Gastrocnemius medialis (tissue), 4 donors: ENCODE results near the gene TDRD15. TPM values are rescaled to one million over a fixed set of nuclear protein-coding genes. Genes with fewer than 3 reads are reported as not detected.

Experiments used
- ATAC-seq, 2 donors: fragments of 150-250 bp; one replicate each; pipeline ENCODE4 v1.9.1; 2016
- DNase-seq, 2 donors: peaks; one replicate each; pipeline ENCODE4 v3.0.0-alpha.2; 2019
- H3K27ac ChIP-seq, 4 donors: fragments of 200-600 bp; sonication (generic); 1 replicate in 1 of 4; 2 replicates in 3 of 4; pipeline ENCODE4 v1.5.1; 2016 to 2018; ENCODE audit warnings: mild to moderate bottlenecking in 2 of 4, moderate library complexity in 1 of 4
- H3K27me3 ChIP-seq, 3 donors: fragments of 200-600 bp; sonication (generic) in 2 of 3; 1 replicate in 1 of 3; 2 replicates in 2 of 3; pipeline versions ENCODE4 v1.5.1 to v1.6.0; 2016 to 2019; ENCODE audit warnings: mild to moderate bottlenecking in 1 of 3, moderate library complexity in 1 of 3
- H3K36me3 ChIP-seq, 2 donors: fragments of 200-600 bp; sonication (generic) in 1 of 2; one replicate each; pipeline ENCODE4 v1.5.1; 2017 to 2018
- H3K4me1 ChIP-seq, 2 donors: fragments of 200-600 bp; sonication (generic) in 1 of 2; one replicate each; pipeline ENCODE4 v1.5.1; 2016 to 2017; ENCODE audit warnings: mild to moderate bottlenecking in 2 of 2
- H3K4me3 ChIP-seq, 4 donors: fragments of 200-600 bp; sonication (generic) in 3 of 4; 1 replicate in 1 of 4; 2 replicates in 3 of 4; pipeline ENCODE4 v1.5.1; 2016 to 2019; ENCODE audit warnings: mild to moderate bottlenecking in 2 of 4
- H3K9me3 ChIP-seq, 3 donors: fragments of 200-600 bp; sonication (generic) in 2 of 3; 1 replicate in 1 of 3; 2 replicates in 2 of 3; pipeline ENCODE4 v1.5.1; 2016 to 2019
- CTCF ChIP-seq, 5 experiments: fragments of 450-650 bp in 3 of 5; fragments of 200-600 bp in 2 of 5; sonication (generic) in 2 of 5; IDR thresholded peaks in 4 of 5; conservative IDR thresholded peaks in 1 of 5; 1 replicate in 4 of 5; 2 replicates in 1 of 5; pipeline ENCODE4 v1.5.1; 2016 to 2019; ENCODE audit warnings: antibody characterized with exemption in 5 of 5, mild to moderate bottlenecking in 3 of 5, moderate library complexity in 3 of 5
- POLR2A ChIP-seq, 2 donors: fragments of 450-650 bp; IDR thresholded peaks; one replicate each; pipeline ENCODE4 v1.6.1; 2017; ENCODE audit warnings: antibody characterized with exemption in 2 of 2, mild to moderate bottlenecking in 2 of 2, moderate library complexity in 2 of 2
- in situ Hi-C, 4 donors: fragments of 200-750 bp; cut with MboI; loops; one replicate each; pipeline versions ENCODE4 v1.15.0 to v1.8.0; 2017; ENCODE audit warnings: low sequenced_read_pairs in 4 of 4
- intact Hi-C: fragments of 100-400 bp; cut with DNase I; formaldehyde crosslinking; loops from one replicate; pipeline ENCODE4 v1.15.1; 2023; ENCODE audit warnings: low total_unique reads
- total RNA-seq, 4 donors: library from RNA; depleted of rRNA; stranded (reverse); fragments of >200 nt; gene quantifications; one replicate each; pipeline versions ENCODE4 v1.1.0 to v1.2.3, GENCODE V29; 2016

TDRD15 gene
- total RNA-seq, 4 donors from 2014 or later = 0.68 TPM; not detected in 3

DNA sequence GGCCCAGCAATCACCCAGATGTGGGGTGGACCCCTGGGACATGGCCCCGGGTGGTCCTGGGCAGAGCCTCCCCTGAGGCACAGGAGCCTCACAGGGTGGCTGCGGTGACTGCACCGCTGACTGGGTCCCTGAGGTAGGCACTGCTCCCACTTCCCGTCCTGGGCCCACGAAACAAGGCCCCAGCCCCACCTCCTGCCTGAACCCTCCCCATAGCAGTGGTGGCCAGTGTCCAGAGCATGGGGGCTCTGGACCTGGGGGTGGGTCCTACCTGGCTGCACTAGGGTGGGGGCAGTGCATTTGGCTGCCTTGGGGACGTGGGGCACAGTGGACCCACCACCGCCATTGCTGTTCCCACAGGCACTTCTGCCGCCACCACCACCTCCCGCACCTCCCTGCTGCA lies 39.4 kb downstream of the TDRD15 start:
- TF ChIP-seq CTCF (IDR thresholded peaks at IDR 0.05 in 4 of 5, conservative IDR thresholded peaks at IDR 0.05 in 1 of 5) (no peak), POLR2A (IDR thresholded peaks at IDR 0.05) (no peak)
- ATAC-seq (no peak), DNase-seq (no peak)
- H3K9me3 ChIP-seq = no peaks in the 10 kb centered on the region
- in situ Hi-C loops = no loop called here
- no peaks in the 10 kb centered on the region for H3K36me3 ChIP-seq
- no peaks in the 10 kb centered on the region for H3K4me1 ChIP-seq
- H3K4me3 ChIP-seq = no peak overlapping the region
- H3K27me3 ChIP-seq = no peaks in the 10 kb centered on the region
- no peak overlapping the region for H3K27ac ChIP-seq
- intact Hi-C loops = no loop called here

GRCh38 chr2:21165350-21165749 lies 41.6 kb downstream of the TDRD15 start:
- in situ Hi-C loops = no loop called here
- Histone ChIP-seq H3K4me3 (no peak overlapping the region), H3K27me3 (no peaks in the 10 kb centered on the region), H3K4me1 (no peaks in the 10 kb centered on the region), H3K9me3 (no peaks in the 10 kb centered on the region), H3K36me3 (no peaks in the 10 kb centered on the region), H3K27ac (no peak overlapping the region)
- TF ChIP-seq CTCF (IDR thresholded peaks at IDR 0.05 in 4 of 5, conservative IDR thresholded peaks at IDR 0.05 in 1 of 5) = no peak
- TF ChIP-seq POLR2A (IDR thresholded peaks at IDR 0.05) = no peak
- DNase-seq (no peak), ATAC-seq (no peak)
- intact Hi-C loops = no loop called here

DNA sequence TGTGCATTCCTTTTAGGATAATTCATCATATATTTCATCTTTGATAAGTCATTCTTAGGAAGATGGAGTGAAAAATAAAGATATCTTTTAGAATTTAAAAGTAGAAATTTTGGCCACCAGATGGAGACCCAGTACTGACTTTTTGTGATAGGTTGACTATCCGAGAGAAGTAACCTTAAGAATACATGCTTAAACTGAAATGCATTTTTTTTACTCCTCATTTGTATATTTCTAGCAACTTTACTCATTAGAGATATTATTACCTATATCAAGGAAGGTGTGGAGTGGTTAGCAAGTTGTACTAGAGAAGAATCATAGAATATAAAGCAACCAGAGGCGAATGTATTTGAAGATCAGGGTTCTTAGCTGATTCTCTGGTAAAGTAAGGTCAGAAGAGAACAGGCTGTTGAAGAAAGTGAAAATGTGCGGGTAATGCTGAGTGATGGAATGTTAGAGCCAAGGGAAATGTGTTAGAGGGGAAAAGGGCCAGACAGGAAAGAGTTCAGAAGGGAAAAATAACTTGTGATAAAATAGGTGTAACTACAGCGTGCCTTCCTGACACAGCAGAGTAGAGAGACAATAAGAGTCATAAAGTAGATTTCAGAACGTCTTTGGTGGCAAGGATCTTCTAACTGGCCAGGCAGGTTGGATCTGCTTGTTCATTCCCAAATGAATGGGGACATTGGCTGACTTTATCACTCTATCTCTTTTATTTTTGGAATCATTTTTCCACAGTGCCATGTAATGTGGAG lies 52.3 kb downstream of the TDRD15 start:
- intact Hi-C loops (loop anchor here (5.0 kb wide), 1 partner anchor 141 kb away; no protein-coding TSS in a partner anchor), in situ Hi-C loops (loop anchor here in 2 of 4 donors (10.0 kb wide), 1 partner anchor 139 kb away; no protein-coding TSS in a partner anchor)
- Histone ChIP-seq H3K27me3 (no peaks in the 10 kb centered on the region), H3K27ac (no peak overlapping the region), H3K4me1 (no peaks in the 10 kb centered on the region), H3K9me3 (no peaks in the 10 kb centered on the region), H3K4me3 (no peak overlapping the region), H3K36me3 (no peaks in the 10 kb centered on the region)
- ATAC-seq (no peak), DNase-seq (no peak)
- TF ChIP-seq POLR2A (IDR thresholded peaks at IDR 0.05) (no peak), CTCF (IDR thresholded peaks at IDR 0.05 in 4 of 5, conservative IDR thresholded peaks at IDR 0.05 in 1 of 5) (peak in 2 of 5 experiments; percentile 9 to 11)

GRCh38 chr2:21181957-21182356 lies 58.2 kb downstream of the TDRD15 start:
- DNase-seq (no peak), ATAC-seq (no peak)
- no peaks in the 10 kb centered on the region for H3K36me3 ChIP-seq
- intact Hi-C loops = no loop called here
- no peak overlapping the region for H3K4me3 ChIP-seq
- H3K4me1 ChIP-seq = no peaks in the 10 kb centered on the region
- no peaks in the 10 kb centered on the region for H3K9me3 ChIP-seq
- no peaks in the 10 kb centered on the region for H3K27me3 ChIP-seq
- TF ChIP-seq POLR2A (IDR thresholded peaks at IDR 0.05) = no peak
- no peak for TF ChIP-seq CTCF (IDR thresholded peaks at IDR 0.05 in 4 of 5, conservative IDR thresholded peaks at IDR 0.05 in 1 of 5)
- in situ Hi-C loops = no loop called here
- H3K27ac ChIP-seq = no peak overlapping the region
